ENCODE measurements around the gene MAD2L2.

DNA sequence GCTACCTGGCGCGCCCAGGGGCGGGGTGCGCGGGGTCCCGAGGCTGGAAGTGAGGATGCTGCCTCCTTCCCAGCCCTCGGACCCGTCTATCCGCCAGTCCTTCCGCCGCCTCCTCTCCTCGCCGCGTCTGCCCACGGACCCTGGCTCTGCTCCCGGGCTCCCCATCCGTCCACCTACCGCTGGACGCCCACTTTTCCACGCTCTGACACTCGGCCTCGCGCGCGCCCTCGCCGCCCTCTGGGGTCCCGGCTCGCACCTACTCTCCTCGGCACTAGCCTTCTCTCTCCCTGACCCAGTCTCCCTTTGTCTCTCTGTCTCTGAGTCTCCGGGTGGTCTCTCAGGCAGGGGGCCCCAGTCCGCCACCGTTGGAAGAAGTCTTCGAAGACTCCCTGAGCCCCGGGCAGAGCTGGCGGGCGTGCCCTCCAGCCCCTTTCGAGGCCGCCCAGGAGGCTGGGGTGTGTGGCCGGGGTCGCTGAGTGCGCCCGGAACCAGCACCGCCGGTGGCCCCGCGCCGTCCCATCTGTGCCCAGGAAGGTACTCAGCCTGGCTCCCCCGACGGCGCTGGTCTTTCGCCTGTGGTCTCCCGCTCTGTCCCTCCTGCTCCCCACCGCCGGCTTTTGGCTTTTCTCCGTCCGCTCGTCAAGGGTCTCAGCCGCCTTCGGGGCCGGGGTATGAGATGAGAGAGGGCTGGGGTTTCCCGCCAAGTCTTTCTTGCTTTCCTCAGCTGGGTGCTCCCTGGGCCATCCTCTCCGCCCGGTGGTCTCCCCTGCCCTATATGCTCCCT is 11.2 kb upstream of the MAD2L2 start:
- no peak for TF ChIP-seq CTCF (IDR thresholded peaks at IDR 0.05)
- TF ChIP-seq POLR2A (IDR thresholded peaks at IDR 0.05): no peak
- TF ChIP-seq EP300 (IDR thresholded peaks at IDR 0.05): no peak

Data from ovary (tissue), 3 donors.